GM23338 (cell line): ENCODE measurements around the gene AGAP2. TPM values are rescaled to one million over a fixed set of nuclear protein-coding genes. Genes with fewer than 3 reads are reported as not detected.

Experiments
- ATAC-seq: fragments of 200-7000 bp; cut with Tn5 transposase; 3 replicates; pipeline ENCODE4 v1.9.1; 2020
- DNase-seq: peaks from one replicate; pipeline ENCODE4 v3.0.0-alpha.2; 2015; ENCODE audit warnings: low spot score
- H2AFZ ChIP-seq: fragments of 200-600 bp; sonication (generic); 2 replicates; pipeline ENCODE4 v1.8.0; 2016; ENCODE audit warnings: antibody characterized with exemption, mild to moderate bottlenecking, moderate library complexity
- H3F3A ChIP-seq: fragments of 200-600 bp; sonication (generic); replicated peaks from 2 replicates; pipeline ENCODE4 v1.8.0; 2017; ENCODE audit warnings: antibody characterized with exemption, mixed run types, low read depth
- H3K27ac ChIP-seq: fragments of 200-600 bp; sonication (generic); 2 replicates; pipeline ENCODE4 v1.6.1; 2016; ENCODE audit warnings: low read depth
- H3K27me3 ChIP-seq: fragments of 200-600 bp; sonication (generic); 2 replicates; pipeline ENCODE4 v1.8.0; 2016; ENCODE audit warnings: mild to moderate bottlenecking, mixed run types, moderate library complexity; ENCODE audit not compliant: insufficient read depth
- H3K36me3 ChIP-seq: fragments of 200-600 bp; sonication (generic); 2 replicates; pipeline ENCODE4 v1.8.0; 2016; ENCODE audit warnings: mild to moderate bottlenecking; ENCODE audit not compliant: insufficient read depth
- H3K4me1 ChIP-seq: fragments of 200-600 bp; sonication (generic); 2 replicates; pipeline ENCODE4 v1.8.0; 2016; ENCODE audit warnings: mild to moderate bottlenecking, moderate library complexity; ENCODE audit not compliant: insufficient read depth
- H3K4me2 ChIP-seq: fragments of 200-600 bp; sonication (generic); 2 replicates; pipeline ENCODE4 v1.7.1; 2017; ENCODE audit warnings: mixed run types
- H3K4me3 ChIP-seq: fragments of 200-600 bp; sonication (generic); 2 replicates; pipeline ENCODE4 v1.6.1; 2016; ENCODE audit warnings: mixed run types
- H3K79me2 ChIP-seq: fragments of 200-600 bp; sonication (generic); replicated peaks from 2 replicates; pipeline ENCODE4 v1.8.0; 2017; ENCODE audit warnings: mild to moderate bottlenecking; ENCODE audit not compliant: insufficient read depth
- H3K9me2 ChIP-seq: fragments of 200-600 bp; sonication (generic); 2 replicates; pipeline ENCODE4 v1.8.0; 2017; ENCODE audit not compliant: insufficient read depth
- H4K20me1 ChIP-seq: fragments of 200-600 bp; sonication (generic); replicated peaks from 2 replicates; pipeline ENCODE4 v1.8.0; 2017; ENCODE audit warnings: mild to moderate bottlenecking; ENCODE audit not compliant: insufficient read depth
- H3K27ac Mint-ChIP-seq: 2 replicates; pipeline ENCODE4 v1.8.0; 2020; ENCODE audit warnings: inconsistent platforms, mild to moderate bottlenecking, moderate library complexity, mixed read lengths
- H3K27me3 Mint-ChIP-seq: 3 replicates; pipeline ENCODE4 v1.8.0; 2022; ENCODE audit warnings: low read depth, mild to moderate bottlenecking, moderate library complexity, mixed read lengths, inconsistent platforms; ENCODE audit not compliant: insufficient read depth, poor library complexity
- H3K36me3 Mint-ChIP-seq: 3 replicates; pipeline ENCODE4 v1.8.0; 2021; ENCODE audit warnings: low read depth, mild to moderate bottlenecking, inconsistent platforms, moderate library complexity, mixed read lengths
- H3K4me1 Mint-ChIP-seq: 3 replicates; pipeline ENCODE4 v1.8.0; 2020; ENCODE audit warnings: mild to moderate bottlenecking, inconsistent platforms, mixed read lengths
- H3K4me3 Mint-ChIP-seq: 3 replicates; pipeline ENCODE4 v1.8.0; 2021; ENCODE audit warnings: moderate library complexity, mild to moderate bottlenecking, inconsistent platforms, mixed read lengths
- H3K9me3 Mint-ChIP-seq: 3 replicates; pipeline ENCODE4 v1.8.0; 2020; ENCODE audit warnings: moderate library complexity, mild to moderate bottlenecking, inconsistent platforms, mixed read lengths
- CREB1 ChIP-seq: fragments of 250-450 bp; sonication (Bioruptor Pico); IDR thresholded peaks from 2 replicates; pipeline ENCODE4 v1.5.0; 2020; ENCODE audit warnings: low read depth, mild to moderate bottlenecking, moderate library complexity
- EZH2 ChIP-seq: fragments of 200-600 bp; sonication (generic); IDR thresholded peaks from one replicate; pipeline ENCODE4 v1.8.0; 2017; ENCODE audit warnings: antibody characterized with exemption, mild to moderate bottlenecking, low read depth; ENCODE audit not compliant: unreplicated experiment
- ZNF114 ChIP-seq: fragments of 250-450 bp; sonication (Bioruptor Pico); IDR thresholded peaks from 2 replicates; pipeline ENCODE4 v1.5.0; 2020; ENCODE audit warnings: mild to moderate bottlenecking, moderate library complexity
- polyA plus RNA-seq: library from polyadenylated mRNA; unstranded; fragments of >200 nt; fragmentation: Nextera tagmentation; extraction: Ambion mirVana; gene quantifications from 2 replicates; pipeline ENCODE4 v1.2.1, GENCODE V29; 2016
- total RNA-seq: library from RNA; depleted of rRNA; stranded (reverse); fragments of >200 nt; shearing (Covaris generic); gene quantifications from 2 replicates; pipeline ENCODE4 v1.2.3, GENCODE V29; 2014
- TF ChIP-seq, protein P1 (sequence below): IDR thresholded peaks from one replicate; pipeline ENCODE4 v1.6.1; 2018; ENCODE audit warnings: antibody characterized with exemption; ENCODE audit not compliant: unreplicated experiment
- TF ChIP-seq, protein P2 (sequence below), 2 experiments: fragments of 200-600 bp in 1 of 2; sonication (generic) in 1 of 2; conservative IDR thresholded peaks; 2 replicates each; pipeline versions ENCODE4 v1.5.1 to v1.6.1; 2016 to 2017; ENCODE audit warnings: antibody characterized with exemption in 2 of 2, low read depth in 2 of 2, mild to moderate bottlenecking in 2 of 2, moderate library complexity in 1 of 2

The AGAP2 gene
- total and polyA plus RNA-seq, 2 experiments from 2014 or later, result 0.36 to 1.3 TPM

DNA sequence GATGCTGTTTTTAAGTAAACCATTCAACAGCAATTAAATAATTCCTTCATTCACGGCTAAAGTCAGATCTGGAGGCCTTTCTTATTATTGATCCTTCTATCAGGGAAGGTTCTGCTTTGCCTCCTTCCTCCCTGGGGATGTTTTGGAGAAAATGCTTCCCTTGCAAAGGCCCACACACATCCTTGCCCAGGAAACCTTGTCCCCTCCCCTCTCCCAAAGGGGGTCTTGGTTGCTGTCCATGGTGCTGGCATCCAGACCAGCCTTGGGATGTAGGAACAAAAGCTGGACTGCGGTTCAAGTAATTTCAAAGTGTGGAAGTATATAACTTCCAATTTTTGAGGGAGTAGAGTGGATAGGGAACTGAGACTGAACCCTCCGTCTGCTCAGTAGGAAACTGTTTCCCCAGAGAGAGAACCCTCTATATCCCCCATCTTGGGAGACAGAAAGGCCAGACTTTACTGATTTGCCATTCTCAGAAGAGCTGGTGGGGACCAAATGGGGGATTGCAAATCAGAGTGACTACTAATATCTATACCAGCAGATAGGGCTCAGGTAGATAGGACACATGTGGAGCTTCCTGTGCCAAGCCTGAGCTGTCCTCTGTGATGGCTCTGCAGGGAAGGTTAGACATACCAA, 21.9 kb upstream of the AGAP2 start:
- TF ChIP-seq, protein P1, sequence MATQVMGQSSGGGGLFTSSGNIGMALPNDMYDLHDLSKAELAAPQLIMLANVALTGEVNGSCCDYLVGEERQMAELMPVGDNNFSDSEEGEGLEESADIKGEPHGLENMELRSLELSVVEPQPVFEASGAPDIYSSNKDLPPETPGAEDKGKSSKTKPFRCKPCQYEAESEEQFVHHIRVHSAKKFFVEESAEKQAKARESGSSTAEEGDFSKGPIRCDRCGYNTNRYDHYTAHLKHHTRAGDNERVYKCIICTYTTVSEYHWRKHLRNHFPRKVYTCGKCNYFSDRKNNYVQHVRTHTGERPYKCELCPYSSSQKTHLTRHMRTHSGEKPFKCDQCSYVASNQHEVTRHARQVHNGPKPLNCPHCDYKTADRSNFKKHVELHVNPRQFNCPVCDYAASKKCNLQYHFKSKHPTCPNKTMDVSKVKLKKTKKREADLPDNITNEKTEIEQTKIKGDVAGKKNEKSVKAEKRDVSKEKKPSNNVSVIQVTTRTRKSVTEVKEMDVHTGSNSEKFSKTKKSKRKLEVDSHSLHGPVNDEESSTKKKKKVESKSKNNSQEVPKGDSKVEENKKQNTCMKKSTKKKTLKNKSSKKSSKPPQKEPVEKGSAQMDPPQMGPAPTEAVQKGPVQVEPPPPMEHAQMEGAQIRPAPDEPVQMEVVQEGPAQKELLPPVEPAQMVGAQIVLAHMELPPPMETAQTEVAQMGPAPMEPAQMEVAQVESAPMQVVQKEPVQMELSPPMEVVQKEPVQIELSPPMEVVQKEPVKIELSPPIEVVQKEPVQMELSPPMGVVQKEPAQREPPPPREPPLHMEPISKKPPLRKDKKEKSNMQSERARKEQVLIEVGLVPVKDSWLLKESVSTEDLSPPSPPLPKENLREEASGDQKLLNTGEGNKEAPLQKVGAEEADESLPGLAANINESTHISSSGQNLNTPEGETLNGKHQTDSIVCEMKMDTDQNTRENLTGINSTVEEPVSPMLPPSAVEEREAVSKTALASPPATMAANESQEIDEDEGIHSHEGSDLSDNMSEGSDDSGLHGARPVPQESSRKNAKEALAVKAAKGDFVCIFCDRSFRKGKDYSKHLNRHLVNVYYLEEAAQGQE, result peak; percentile 92
- TF ChIP-seq CREB1 (no peak), ZNF114 (CRISPR knock-in tag) (no peak)
- Histone ChIP-seq H3K79me2 (no peaks in the 10 kb centered on the region), H3K4me3 (no peak overlapping the region), H3K9me2 (no peaks in the 10 kb centered on the region), H3K4me1 (peaks cover 19% of the 10 kb centered on the region), H3K27ac (no peak overlapping the region), H3K4me2 (no peak overlapping the region), H3K27me3 (peaks cover 94% of the 10 kb centered on the region), H4K20me1 (peaks cover 4% of the 10 kb centered on the region; the same call in 1 of the 2 replicates), H3K36me3 (no peaks in the 10 kb centered on the region), H3F3A (peaks cover 7% of the 10 kb centered on the region; the same call in 1 of the 2 replicates), H2AFZ (no peak overlapping the region)
- no peak for ATAC-seq
- DNase-seq, result peak; percentile 68
- no peak overlapping the region for H3K4me3 Mint-ChIP-seq
- H3K9me3 Mint-ChIP-seq, result no peaks in the 10 kb centered on the region
- peaks cover 69% of the 10 kb centered on the region for H3K27me3 Mint-ChIP-seq
- H3K27ac Mint-ChIP-seq, result no peak overlapping the region
- H3K36me3 Mint-ChIP-seq, result no peaks in the 10 kb centered on the region; the same call in 2 of the 3 replicates
- H3K4me1 Mint-ChIP-seq, result peaks cover 29% of the 10 kb centered on the region

DNA sequence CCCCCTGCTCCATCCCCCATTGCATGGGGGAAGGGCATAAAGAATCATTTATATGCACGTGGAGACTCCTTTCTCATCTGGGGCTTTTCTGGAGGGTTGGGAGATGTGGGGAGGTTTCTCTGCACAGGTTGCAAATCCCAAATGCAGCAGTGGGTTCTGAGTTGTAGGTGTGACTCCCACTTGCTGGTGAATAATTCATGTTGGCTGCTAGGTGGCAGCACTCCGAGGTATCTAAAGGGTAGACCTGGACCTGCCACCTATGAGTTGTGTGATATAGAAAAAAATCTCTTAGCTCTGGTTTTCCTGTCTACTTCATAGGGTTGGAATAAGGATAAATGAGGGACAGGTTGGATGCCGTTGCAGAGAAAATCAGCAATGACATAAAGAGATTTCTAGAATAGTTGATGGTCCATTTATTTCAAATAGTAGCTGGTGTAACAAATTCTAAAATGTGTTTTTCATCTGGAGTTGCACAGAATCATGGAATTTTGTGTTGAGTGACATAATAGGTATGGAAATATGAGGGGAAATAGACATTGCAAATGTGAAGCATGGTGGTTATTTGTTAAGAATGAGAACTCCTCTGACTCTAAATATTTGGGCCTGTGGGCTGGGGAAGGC, 20.9 kb upstream of the AGAP2 start:
- Histone ChIP-seq H3K79me2 (no peaks in the 10 kb centered on the region), H3K4me3 (no peak overlapping the region), H3K27ac (no peak overlapping the region), H3K4me1 (peaks cover 19% of the 10 kb centered on the region), H3K27me3 (peaks cover 90% of the 10 kb centered on the region), H3K36me3 (no peaks in the 10 kb centered on the region), H4K20me1 (peaks cover 4% of the 10 kb centered on the region; the same call in 1 of the 2 replicates), H3F3A (peaks cover 8% of the 10 kb centered on the region; the same call in 1 of the 2 replicates), H3K4me2 (no peak overlapping the region), H3K9me2 (no peaks in the 10 kb centered on the region), H2AFZ (no peak overlapping the region)
- ATAC-seq (peak; percentile 11), DNase-seq (peak; percentile 60)
- Mint-ChIP-seq H3K27ac (no peak overlapping the region), H3K9me3 (no peaks in the 10 kb centered on the region), H3K36me3 (no peaks in the 10 kb centered on the region; the same call in 2 of the 3 replicates), H3K4me1 (peaks cover 28% of the 10 kb centered on the region), H3K4me3 (no peak overlapping the region; the same call in 2 of the 3 replicates), H3K27me3 (peaks cover 62% of the 10 kb centered on the region)
- TF ChIP-seq, protein P2, sequence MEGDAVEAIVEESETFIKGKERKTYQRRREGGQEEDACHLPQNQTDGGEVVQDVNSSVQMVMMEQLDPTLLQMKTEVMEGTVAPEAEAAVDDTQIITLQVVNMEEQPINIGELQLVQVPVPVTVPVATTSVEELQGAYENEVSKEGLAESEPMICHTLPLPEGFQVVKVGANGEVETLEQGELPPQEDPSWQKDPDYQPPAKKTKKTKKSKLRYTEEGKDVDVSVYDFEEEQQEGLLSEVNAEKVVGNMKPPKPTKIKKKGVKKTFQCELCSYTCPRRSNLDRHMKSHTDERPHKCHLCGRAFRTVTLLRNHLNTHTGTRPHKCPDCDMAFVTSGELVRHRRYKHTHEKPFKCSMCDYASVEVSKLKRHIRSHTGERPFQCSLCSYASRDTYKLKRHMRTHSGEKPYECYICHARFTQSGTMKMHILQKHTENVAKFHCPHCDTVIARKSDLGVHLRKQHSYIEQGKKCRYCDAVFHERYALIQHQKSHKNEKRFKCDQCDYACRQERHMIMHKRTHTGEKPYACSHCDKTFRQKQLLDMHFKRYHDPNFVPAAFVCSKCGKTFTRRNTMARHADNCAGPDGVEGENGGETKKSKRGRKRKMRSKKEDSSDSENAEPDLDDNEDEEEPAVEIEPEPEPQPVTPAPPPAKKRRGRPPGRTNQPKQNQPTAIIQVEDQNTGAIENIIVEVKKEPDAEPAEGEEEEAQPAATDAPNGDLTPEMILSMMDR (conservative IDR thresholded peaks at IDR 0.05; ENCODE audit: low read depth in 2 of 2), result peak; percentile 61 to 71
- TF ChIP-seq, protein P1, result peak; percentile 45
- TF ChIP-seq EZH2, result no peak
